ENCODE data around the gene CASP7.

Gene CASP7

DNA sequence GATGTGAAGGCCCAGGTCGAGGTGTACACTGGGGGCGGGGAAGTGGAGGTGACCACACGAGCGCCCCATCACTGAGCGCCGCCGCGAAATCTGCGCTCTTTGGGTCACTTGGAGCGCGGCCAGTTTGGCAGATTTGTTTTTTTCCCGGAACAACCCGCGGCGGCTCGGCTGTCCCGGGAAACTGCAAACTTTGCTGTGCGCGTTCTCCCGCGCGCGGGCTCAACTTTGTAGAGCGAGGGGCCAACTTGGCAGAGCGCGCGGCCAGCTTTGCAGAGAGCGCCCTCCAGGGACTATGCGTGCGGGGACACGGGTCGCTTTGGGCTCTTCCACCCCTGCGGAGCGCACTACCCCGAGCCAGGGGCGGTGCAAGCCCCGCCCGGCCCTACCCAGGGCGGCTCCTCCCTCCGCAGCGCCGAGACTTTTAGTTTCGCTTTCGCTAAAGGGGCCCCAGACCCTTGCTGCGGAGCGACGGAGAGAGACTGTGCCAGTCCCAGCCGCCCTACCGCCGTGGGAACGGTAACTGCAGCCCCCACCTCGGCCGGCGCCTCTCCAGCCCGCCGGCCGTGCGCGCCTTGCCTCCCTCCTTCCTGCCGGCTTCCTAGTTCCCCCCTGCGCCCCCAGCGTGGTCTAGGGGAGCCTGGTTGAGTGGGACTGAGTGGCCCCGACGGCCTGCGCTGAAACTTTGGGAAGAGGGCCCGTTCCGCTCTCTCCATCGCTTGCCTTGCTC is at the start of gene CASP7:
Gene CASP7 (plus strand): TSS at position 450 of the 727 bp plus-strand sequence. CDS start 17,582 bp downstream, outside the sequence.
- peak; percentile 94 for DNase-seq (ENCODE audit: low read depth)
- TF ChIP-seq, protein P1, sequence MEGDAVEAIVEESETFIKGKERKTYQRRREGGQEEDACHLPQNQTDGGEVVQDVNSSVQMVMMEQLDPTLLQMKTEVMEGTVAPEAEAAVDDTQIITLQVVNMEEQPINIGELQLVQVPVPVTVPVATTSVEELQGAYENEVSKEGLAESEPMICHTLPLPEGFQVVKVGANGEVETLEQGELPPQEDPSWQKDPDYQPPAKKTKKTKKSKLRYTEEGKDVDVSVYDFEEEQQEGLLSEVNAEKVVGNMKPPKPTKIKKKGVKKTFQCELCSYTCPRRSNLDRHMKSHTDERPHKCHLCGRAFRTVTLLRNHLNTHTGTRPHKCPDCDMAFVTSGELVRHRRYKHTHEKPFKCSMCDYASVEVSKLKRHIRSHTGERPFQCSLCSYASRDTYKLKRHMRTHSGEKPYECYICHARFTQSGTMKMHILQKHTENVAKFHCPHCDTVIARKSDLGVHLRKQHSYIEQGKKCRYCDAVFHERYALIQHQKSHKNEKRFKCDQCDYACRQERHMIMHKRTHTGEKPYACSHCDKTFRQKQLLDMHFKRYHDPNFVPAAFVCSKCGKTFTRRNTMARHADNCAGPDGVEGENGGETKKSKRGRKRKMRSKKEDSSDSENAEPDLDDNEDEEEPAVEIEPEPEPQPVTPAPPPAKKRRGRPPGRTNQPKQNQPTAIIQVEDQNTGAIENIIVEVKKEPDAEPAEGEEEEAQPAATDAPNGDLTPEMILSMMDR (IDR thresholded peaks at IDR 0.05; ENCODE audit: low read depth, low read length) = peak; percentile 27
- TF ChIP-seq MYC (IDR thresholded peaks at IDR 0.05; ENCODE audit: low read depth, low read length) (peak; percentile 63; the same call in 1 of the 2 replicates), MAX (IDR thresholded peaks at IDR 0.05; ENCODE audit: low read depth, low read length) (peak; percentile 55), POLR2A (IDR thresholded peaks at IDR 0.05; ENCODE audit: extremely low read depth, insufficient read length) (no peak)
- H3K4me3 ChIP-seq (ENCODE audit: low read depth, low read length) = peak within 1 kb of the TSS; percentile 74

GRCh38 chr10:113630929-113631533 is 48.7 kb upstream of the CASP7 start:
- no peak overlapping the region for H3K4me3 ChIP-seq (ENCODE audit: low read depth, low read length)
- TF ChIP-seq MYC (IDR thresholded peaks at IDR 0.05; ENCODE audit: low read depth, low read length) = no peak
- TF ChIP-seq, protein P1 (IDR thresholded peaks at IDR 0.05; ENCODE audit: low read depth, low read length) = no peak
- no peak for TF ChIP-seq POLR2A (IDR thresholded peaks at IDR 0.05; ENCODE audit: extremely low read depth, insufficient read length)
- TF ChIP-seq MAX (IDR thresholded peaks at IDR 0.05; ENCODE audit: low read depth, low read length) = no peak
- no peak for DNase-seq (ENCODE audit: low read depth)

GRCh38 chr10:113631684-113632367 is 47.9 kb upstream of the CASP7 start:
- H3K4me3 ChIP-seq (ENCODE audit: low read depth, low read length) = no peak overlapping the region
- TF ChIP-seq POLR2A (IDR thresholded peaks at IDR 0.05; ENCODE audit: extremely low read depth, insufficient read length) = no peak
- TF ChIP-seq, protein P1 (IDR thresholded peaks at IDR 0.05; ENCODE audit: low read depth, low read length) = no peak
- no peak for TF ChIP-seq MYC (IDR thresholded peaks at IDR 0.05; ENCODE audit: low read depth, low read length)
- TF ChIP-seq MAX (IDR thresholded peaks at IDR 0.05; ENCODE audit: low read depth, low read length) = no peak
- no peak for DNase-seq (ENCODE audit: low read depth)

DNA sequence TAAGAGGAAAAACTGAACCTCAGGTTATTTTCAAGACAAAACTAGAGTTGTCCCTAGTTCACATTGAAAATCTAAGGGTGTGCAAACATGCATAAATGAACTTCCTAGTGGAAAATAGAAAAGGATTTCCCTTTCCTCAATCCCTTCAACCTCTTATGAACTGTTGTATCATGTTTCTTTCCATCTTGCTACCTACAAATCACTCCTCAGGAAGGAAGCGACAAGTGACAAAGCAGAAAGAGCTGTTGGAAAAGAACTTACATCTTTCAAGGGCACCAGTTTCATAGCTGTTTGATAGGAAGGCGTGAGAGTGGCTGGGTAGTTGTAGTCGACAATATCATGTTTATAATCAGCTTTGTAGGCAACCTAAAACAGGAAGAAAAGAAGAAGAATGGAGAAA is 39.7 kb upstream of the CASP7 start:
- DNase-seq (ENCODE audit: low read depth) = no peak
- H3K4me3 ChIP-seq (ENCODE audit: low read depth, low read length) = no peak overlapping the region
- TF ChIP-seq POLR2A (IDR thresholded peaks at IDR 0.05; ENCODE audit: extremely low read depth, insufficient read length) = no peak
- TF ChIP-seq, protein P1 (IDR thresholded peaks at IDR 0.05; ENCODE audit: low read depth, low read length) = no peak
- no peak for TF ChIP-seq MAX (IDR thresholded peaks at IDR 0.05; ENCODE audit: low read depth, low read length)
- no peak for TF ChIP-seq MYC (IDR thresholded peaks at IDR 0.05; ENCODE audit: low read depth, low read length)

- TF ChIP-seq MYC (IDR thresholded peaks at IDR 0.05; ENCODE audit: low read depth, low read length) (no peak), MAX (IDR thresholded peaks at IDR 0.05; ENCODE audit: low read depth, low read length) (no peak), POLR2A (IDR thresholded peaks at IDR 0.05; ENCODE audit: extremely low read depth, insufficient read length) (no peak)
- TF ChIP-seq, protein P1 (IDR thresholded peaks at IDR 0.05; ENCODE audit: low read depth, low read length) = no peak
- H3K4me3 ChIP-seq (ENCODE audit: low read depth, low read length) = no peak overlapping the region
- DNase-seq (ENCODE audit: low read depth) = no peak
Measured at GRCh38 chr10:113641702-113642101, 38.0 kb upstream of the CASP7 start.

All from NB4 (cell line).